ENCODE results near the gene RNF32.

- TF ChIP-seq CTCF (IDR thresholded peaks at IDR 0.05 in 4 of 5, conservative IDR thresholded peaks at IDR 0.05 in 1 of 5) (no peak), POLR2A (IDR thresholded peaks at IDR 0.05) (no peak)
Observed at GRCh38 chr7:156610601-156611000, 30.0 kb upstream of the RNF32 start.
